ENCODE measurements around the gene PTPRN2. TPM values are rescaled to one million over a fixed set of nuclear protein-coding genes. Genes with fewer than 3 reads are reported as not detected.

Gene PTPRN2
- total and polyA plus RNA-seq, 2 of the 8 experiments (the other 6 are each of a cell fraction or from before 2014, with no cell fraction given), result 2.6 to 4.5 TPM

- no peaks in the 10 kb centered on the region for H3K27me3 ChIP-seq (replicated peaks in 1 of 4; ENCODE audit: control insufficient read depth in 3 of 4, extremely low read depth in 1 of 4, insufficient read depth in 3 of 4, low read length in 3 of 4)
Observed at GRCh38 chr7:157859915-157860314, 727.7 kb downstream of the PTPRN2 start.

More at GRCh38 chr7:157859915-157860314, 727.7 kb downstream of the PTPRN2 start:
- FAIRE-seq, result no peak
- H2AK5ac ChIP-seq (ENCODE audit: low read depth, low read length), result no peak overlapping the region
- no peak overlapping the region for H3K56ac ChIP-seq (replicated peaks; ENCODE audit: insufficient read length, low read depth, low read length)
- H4K5ac ChIP-seq (ENCODE audit: insufficient read length, low read depth, low read length), result no peak overlapping the region
- ChIA-PET CTCF (ENCODE audit: partially characterized antibody) (interaction anchor here (0.6 to 1.8 kb wide), 5 partner anchors 11 to 506 kb away, joined by 3 to 9 read pairs (median 5); no protein-coding TSS in a partner anchor), POLR2A (ENCODE audit: partially characterized antibody) (interaction anchor here (1.7 kb wide), 1 partner anchor 9 kb away, joined by 3 read pairs; no protein-coding TSS in a partner anchor)
- no peak overlapping the region for H3K14ac ChIP-seq (ENCODE audit: insufficient read length)
- no peak overlapping the region for H2BK20ac ChIP-seq (ENCODE audit: low read length)
- no peaks in the 10 kb centered on the region for H3K23me2 ChIP-seq (ENCODE audit: low read depth, low read length)
- WGBS, 2 experiments (ENCODE audit: extremely low coverage in 1 of 2, insufficient coverage in 1 of 2, insufficient read length in 1 of 2, insufficient replicate concordance in 2 of 2, low coverage in 1 of 2, low lambda C conversion rate in 2 of 2, missing lambda C conversion rate in 1 of 2), result 91% methylated on average over 6 of the region's 6 CpGs; no CpG with 5 or more reads in 1 of the 2 experiments
- H3K4me2 ChIP-seq (ENCODE audit: insufficient read depth in 1 of 2, low read depth in 2 of 2, low read length in 2 of 2), result no peak overlapping the region
- no peaks in the 10 kb centered on the region for H4K20me1 ChIP-seq (replicated peaks in 1 of 2; ENCODE audit: control insufficient read depth in 1 of 2, insufficient read depth in 2 of 2, low read length in 2 of 2)
- H3K79me2 ChIP-seq (ENCODE audit: control insufficient read depth in 1 of 2, insufficient read depth in 2 of 2, low read length in 2 of 2), result no peaks in the 10 kb centered on the region
- H3K4ac ChIP-seq (replicated peaks; ENCODE audit: insufficient read length, low read depth, low read length), result no peak overlapping the region
- TF ChIP-seq TEAD4 (IDR thresholded peaks at IDR 0.05; ENCODE audit: low read depth, low read length) (no peak), SRF (IDR thresholded peaks at IDR 0.05; ENCODE audit: low read depth, low read length) (no peak), RXRA (IDR thresholded peaks at IDR 0.05; ENCODE audit: insufficient read depth, low read depth, low read length) (no peak), PHF8 (conservative IDR thresholded peaks at IDR 0.05; ENCODE audit: low read depth, low read length) (no peak), RAD21 (IDR thresholded peaks at IDR 0.05 in 1 of 2, conservative IDR thresholded peaks at IDR 0.05 in 1 of 2; ENCODE audit: low read depth in 2 of 2, low read length in 2 of 2) (peak in 1 of 2 experiments; percentile 19; a peak in 1 of 4 replicates)
- no peak overlapping the region for H2BK5ac ChIP-seq (ENCODE audit: low read depth, low read length)
- no peak overlapping the region for H3K18ac ChIP-seq (ENCODE audit: extremely low read depth, low read length)
- no peak overlapping the region for H3K27ac ChIP-seq (ENCODE audit: low read depth, low read length)
- H4K8ac ChIP-seq (ENCODE audit: extremely low read depth, insufficient read depth, low read length), result peak overlapping the region; percentile 68
- H3K9me3 ChIP-seq (ENCODE audit: insufficient read depth in 2 of 2, low read depth in 1 of 2, low read length in 1 of 2), result no peaks in the 10 kb centered on the region
- no peak overlapping the region for H2BK12ac ChIP-seq (ENCODE audit: low read depth, low read length)
- H4K91ac ChIP-seq (replicated peaks; ENCODE audit: insufficient read length, low read length), result no peak overlapping the region
- H3K9ac ChIP-seq (replicated peaks in 1 of 4; ENCODE audit: extremely low read depth in 1 of 4, low read depth in 3 of 4, low read length in 3 of 4), result no peak overlapping the region
- H2BK15ac ChIP-seq (ENCODE audit: low read length), result no peak overlapping the region
- H2BK120ac ChIP-seq (replicated peaks; ENCODE audit: low read depth, low read length), result no peak overlapping the region
- H3K4me1 ChIP-seq (replicated peaks in 1 of 4; ENCODE audit: control insufficient read depth in 3 of 4, insufficient read depth in 4 of 4, low read length in 3 of 4), result no peaks in the 10 kb centered on the region
- H2AFZ ChIP-seq (ENCODE audit: low read length), result no peak overlapping the region
- no peak overlapping the region for H3K23ac ChIP-seq (ENCODE audit: insufficient read length)
- DNase-seq (ENCODE audit: low read depth in 1 of 2, low spot score in 2 of 2), result no peak
- no peaks in the 10 kb centered on the region for H3K79me1 ChIP-seq (ENCODE audit: low read depth, low read length)
- H3K36me3 ChIP-seq (ENCODE audit: control insufficient read depth in 2 of 4, insufficient read depth in 4 of 4, low read length in 3 of 4), result no peaks in the 10 kb centered on the region
- H3K4me3 ChIP-seq (ENCODE audit: extremely low read depth in 1 of 4, insufficient read depth in 2 of 4, low read depth in 3 of 4, low read length in 4 of 4), result no peak overlapping the region

All from H1 (cell line).